Measurements from ENCODE around the gene B3GNT2. TPM values are rescaled to one million over a fixed set of nuclear protein-coding genes. Genes with fewer than 3 reads are reported as not detected.
A peak's percentile ranks its signal among the peaks of the same experiment; 100 is the strongest.

The B3GNT2 gene
- total RNA-seq, 1 donor from 2014 or later: 38.0 TPM

DNA sequence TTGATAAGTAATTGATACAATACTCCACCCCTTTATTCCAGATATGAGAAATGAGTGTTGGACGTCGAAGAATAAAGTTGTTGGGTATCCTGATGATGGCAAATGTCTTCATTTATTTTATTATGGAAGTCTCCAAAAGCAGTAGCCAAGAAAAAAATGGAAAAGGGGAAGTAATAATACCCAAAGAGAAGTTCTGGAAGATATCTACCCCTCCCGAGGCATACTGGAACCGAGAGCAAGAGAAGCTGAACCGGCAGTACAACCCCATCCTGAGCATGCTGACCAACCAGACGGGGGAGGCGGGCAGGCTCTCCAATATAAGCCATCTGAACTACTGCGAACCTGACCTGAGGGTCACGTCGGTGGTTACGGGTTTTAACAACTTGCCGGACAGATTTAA is 26.3 kb downstream of the B3GNT2 start:
- no peak overlapping the region for H3K27ac ChIP-seq
- intact Hi-C loops (cut with DNase I): no loop called here
- no peaks in the 10 kb centered on the region for H3K27me3 ChIP-seq (ENCODE audit: low read depth)
- peaks cover 46% of the 10 kb centered on the region for H3K4me1 ChIP-seq
- H3K9me3 ChIP-seq: no peaks in the 10 kb centered on the region
- no peak for DNase-seq
- H3K36me3 ChIP-seq: peaks cover 23% of the 10 kb centered on the region
- no peak for TF ChIP-seq CTCF (IDR thresholded peaks at IDR 0.05)
- ATAC-seq: no peak
- H3K4me3 ChIP-seq: no peak overlapping the region

- DNase-seq: no peak
- Histone ChIP-seq H3K4me3 (no peak overlapping the region), H3K27ac (no peak overlapping the region), H3K9me3 (no peaks in the 10 kb centered on the region), H3K36me3 (peaks cover 23% of the 10 kb centered on the region), H3K27me3 (ENCODE audit: low read depth) (no peaks in the 10 kb centered on the region), H3K4me1 (peaks cover 41% of the 10 kb centered on the region)
- no peak for ATAC-seq
- TF ChIP-seq CTCF (IDR thresholded peaks at IDR 0.05): no peak
- intact Hi-C loops (cut with DNase I): no loop called here
Measured at GRCh38 chr2:62222674-62223073, 26.8 kb downstream of the B3GNT2 start.

GRCh38 chr2:62224976-62225375 is 29.1 kb downstream of the B3GNT2 start:
- intact Hi-C loops (cut with DNase I): no loop called here
- Histone ChIP-seq H3K4me3 (no peak overlapping the region), H3K4me1 (peaks cover 20% of the 10 kb centered on the region), H3K9me3 (no peaks in the 10 kb centered on the region), H3K27me3 (ENCODE audit: low read depth) (no peaks in the 10 kb centered on the region), H3K36me3 (peaks cover 23% of the 10 kb centered on the region), H3K27ac (no peak overlapping the region)
- TF ChIP-seq CTCF (IDR thresholded peaks at IDR 0.05): no peak
- ATAC-seq: no peak
- DNase-seq: no peak

DNA sequence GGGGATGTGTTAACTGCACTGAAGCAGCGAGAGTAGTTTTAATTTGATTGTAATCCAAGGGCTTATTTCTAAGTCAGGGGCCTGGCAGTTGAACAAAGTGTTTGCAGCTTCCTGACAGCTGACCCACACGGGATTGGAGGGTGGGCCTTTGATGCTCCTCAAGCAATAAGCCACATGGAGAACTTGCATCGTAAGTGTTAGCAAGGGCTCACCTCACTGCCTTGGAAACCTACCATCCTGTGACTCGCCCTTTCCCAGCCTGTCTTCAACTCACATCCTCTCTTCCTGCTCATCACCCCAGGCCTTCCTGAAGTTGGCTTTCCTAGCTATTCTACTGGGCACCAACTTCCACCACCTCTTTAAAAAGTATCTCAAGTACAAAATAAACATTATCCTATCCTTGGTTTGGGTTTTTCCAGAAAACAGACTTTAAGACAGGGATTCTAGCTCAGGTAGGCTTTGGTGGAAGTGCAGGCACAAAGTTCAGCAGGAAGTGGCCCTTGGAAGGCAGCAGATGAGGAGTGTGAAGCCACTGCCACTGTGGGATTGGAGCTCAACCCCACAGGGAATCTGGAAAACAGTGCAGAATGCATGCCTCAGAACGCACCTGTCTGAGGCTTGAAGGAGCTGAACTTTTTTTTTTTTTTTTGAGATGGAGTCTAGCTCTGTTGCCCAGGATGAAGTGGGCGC is 31.6 kb downstream of the B3GNT2 start:
- Histone ChIP-seq H3K27me3 (ENCODE audit: low read depth) (no peaks in the 10 kb centered on the region), H3K36me3 (peaks cover 21% of the 10 kb centered on the region), H3K27ac (no peak overlapping the region), H3K4me3 (no peak overlapping the region), H3K9me3 (no peaks in the 10 kb centered on the region), H3K4me1 (no peaks in the 10 kb centered on the region)
- DNase-seq (no peak), ATAC-seq (no peak)
- intact Hi-C loops (cut with DNase I): no loop called here
- no peak for TF ChIP-seq CTCF (IDR thresholded peaks at IDR 0.05)

- Histone ChIP-seq H3K27me3 (ENCODE audit: low read depth) (no peaks in the 10 kb centered on the region), H3K27ac (no peak overlapping the region), H3K36me3 (peaks cover 12% of the 10 kb centered on the region), H3K9me3 (no peaks in the 10 kb centered on the region), H3K4me1 (no peaks in the 10 kb centered on the region), H3K4me3 (no peak overlapping the region)
- peak in 1 of 2 donors; percentile 11 for ATAC-seq
- intact Hi-C loops (cut with DNase I): no loop called here
- no peak for DNase-seq
- TF ChIP-seq CTCF (IDR thresholded peaks at IDR 0.05): no peak
Measured at GRCh38 chr2:62229082-62229605, 33.2 kb downstream of the B3GNT2 start.
